GM19240 (cell line): Measurements from ENCODE around the gene METTL17.
"Not testable (repeated sequence)": the region's sequence is repeated elsewhere in the genome, so short reads cannot be mapped to it uniquely, and the experiment has no call there.

Experiments used
- DNase-seq: peaks from one replicate; pipeline ENCODE4 v3.0.0; 2011; ENCODE audit warnings: low spot score; ENCODE audit not compliant: insufficient read length

The METTL17 gene

GRCh38 chr14:20996521-20996920 lies 6.7 kb downstream of the METTL17 start:
- DNase-seq, result no peak

GRCh38 chr14:20997115-20997514 lies 7.3 kb downstream of the METTL17 start:
- no peak for DNase-seq

DNA sequence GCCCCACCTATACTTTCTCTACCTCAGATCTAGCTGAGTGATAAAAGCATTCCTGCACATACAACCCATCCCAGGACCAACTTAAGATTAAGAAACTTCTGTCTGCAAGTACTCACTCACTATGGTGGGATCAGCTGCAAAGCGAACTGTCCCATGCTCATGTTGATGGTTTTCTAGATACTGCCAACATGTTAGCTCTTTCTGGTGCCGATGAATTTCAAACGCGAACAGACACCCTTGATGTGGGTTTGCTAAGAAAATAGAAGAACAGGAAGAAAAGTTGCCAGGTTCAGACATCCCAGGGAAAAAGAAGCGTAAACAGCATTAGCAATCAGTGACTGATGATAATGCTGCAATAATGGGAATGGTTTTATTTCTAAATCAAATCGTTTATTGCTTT lies 7.8 kb downstream of the METTL17 start:
- no peak for DNase-seq

- no peak for DNase-seq
Measured at GRCh38 chr14:20998139-20998538, 8.4 kb downstream of the METTL17 start.

- no peak for DNase-seq
Measured at GRCh38 chr14:20998674-20999366, 9.0 kb downstream of the METTL17 start, which contains the start of gene SLC39A2. TSS of gene SLC39A2 (plus strand) at chr14:20999293. CDS start at chr14:20999447, 154 bp downstream.

- no peak for DNase-seq
Measured at GRCh38 chr14:20999591-20999990, 9.8 kb downstream of the METTL17 start.

DNA sequence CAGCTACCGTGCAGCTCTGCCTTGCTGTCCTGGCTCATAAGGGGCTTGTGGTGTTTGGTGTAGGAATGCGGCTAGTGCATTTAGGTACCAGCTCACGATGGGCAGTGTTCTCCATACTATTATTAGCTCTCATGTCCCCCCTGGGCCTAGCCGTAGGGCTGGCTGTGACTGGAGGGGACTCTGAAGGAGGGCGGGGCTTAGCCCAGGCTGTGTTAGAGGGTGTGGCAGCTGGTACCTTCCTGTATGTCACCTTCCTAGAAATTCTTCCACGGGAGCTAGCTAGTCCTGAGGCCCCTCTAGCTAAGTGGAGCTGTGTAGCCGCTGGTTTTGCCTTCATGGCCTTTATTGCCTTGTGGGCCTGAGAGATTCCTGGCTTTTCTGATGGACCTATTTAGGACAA lies 11.4 kb downstream of the METTL17 start:
- DNase-seq, result no peak

DNA sequence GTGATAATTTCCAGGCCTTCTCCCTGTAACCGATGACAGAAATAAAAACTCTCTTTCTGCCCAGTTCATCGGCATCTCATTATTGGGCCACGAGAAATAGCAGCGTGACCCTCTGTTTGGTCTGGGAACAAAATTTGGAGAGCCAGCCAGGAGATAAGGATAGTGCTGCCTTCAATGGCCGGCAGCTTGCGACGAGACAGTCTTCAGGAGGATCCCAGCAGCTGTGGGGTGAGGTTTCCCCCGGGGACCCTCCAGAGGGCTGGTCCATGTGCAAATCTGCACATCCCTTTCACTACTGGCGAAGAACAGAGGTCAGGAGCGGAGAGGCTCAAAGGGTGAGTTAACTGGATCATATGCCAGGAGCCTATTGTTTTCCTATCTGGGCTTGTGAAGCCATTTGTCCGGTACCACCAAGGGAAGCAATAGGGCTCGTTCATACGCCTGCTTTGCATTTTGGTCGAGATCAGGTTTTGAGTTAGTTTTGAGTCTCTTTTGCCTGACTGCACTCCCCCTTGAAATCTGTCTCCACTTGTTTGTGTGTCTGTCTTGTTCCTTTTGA lies 14.1 kb downstream of the METTL17 start:
- DNase-seq, result no peak

- DNase-seq, result not testable (repeated sequence)
Measured at GRCh38 chr14:21009721-21010120, 19.9 kb downstream of the METTL17 start.

DNA sequence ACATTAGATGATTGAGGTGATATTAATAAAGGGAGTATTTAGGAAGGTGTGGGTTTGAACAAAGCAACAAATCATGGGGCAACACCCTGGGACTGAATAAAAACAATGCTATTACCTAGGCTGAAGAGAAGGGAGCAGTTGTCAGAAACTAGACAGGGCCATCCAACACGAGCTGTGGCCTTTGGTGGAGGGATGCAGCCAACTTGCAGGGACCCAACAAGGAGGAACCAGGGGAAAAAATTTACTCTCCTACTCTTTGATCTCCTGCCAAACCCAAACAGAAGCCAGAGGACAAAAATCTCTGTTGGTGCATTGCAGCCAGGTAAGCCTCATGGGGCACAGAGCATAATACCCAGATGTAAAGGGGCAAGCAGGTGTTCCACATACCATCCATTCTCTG lies 21.4 kb downstream of the METTL17 start:
- DNase-seq, result no peak

DNA sequence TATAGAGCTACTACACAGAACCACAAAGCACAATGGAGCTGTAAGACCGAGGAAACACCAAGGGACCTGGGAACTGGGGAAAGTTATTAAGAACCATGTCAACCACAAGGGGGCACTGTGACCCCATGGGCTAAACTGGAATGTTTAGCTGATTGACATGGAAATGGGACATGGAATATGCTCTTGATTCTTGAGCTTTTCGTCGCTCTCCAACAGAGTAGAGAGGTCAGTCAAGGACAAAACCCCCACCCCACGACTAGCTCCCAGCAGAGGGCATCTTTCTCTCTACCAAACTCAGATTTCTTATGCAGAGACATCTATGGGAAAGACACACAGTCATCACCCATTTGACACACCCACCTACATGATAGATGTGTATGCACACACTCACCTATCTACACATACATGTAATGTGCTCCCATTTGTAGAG lies 25.0 kb downstream of the METTL17 start:
- peak; percentile 50 for DNase-seq

DNA sequence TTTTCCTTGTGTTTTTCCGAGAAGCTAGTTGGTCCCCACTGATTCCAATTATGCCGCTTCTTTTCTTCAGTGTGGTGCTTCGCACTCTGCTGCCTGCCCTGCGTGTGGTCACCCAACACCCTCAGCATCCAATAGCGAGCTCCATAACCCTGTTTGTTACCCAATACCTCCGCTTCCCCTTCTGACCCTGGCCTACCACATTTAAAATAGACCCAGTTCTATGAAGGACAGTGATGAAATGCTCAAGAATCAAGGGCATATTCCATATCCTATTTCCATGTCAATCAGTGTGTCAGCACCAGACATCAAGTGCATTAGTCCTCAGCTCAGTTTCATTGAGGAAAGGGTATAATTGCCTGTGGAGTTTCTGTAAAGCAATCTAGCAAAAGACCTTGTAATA lies 25.5 kb downstream of the METTL17 start:
- no peak for DNase-seq

DNA sequence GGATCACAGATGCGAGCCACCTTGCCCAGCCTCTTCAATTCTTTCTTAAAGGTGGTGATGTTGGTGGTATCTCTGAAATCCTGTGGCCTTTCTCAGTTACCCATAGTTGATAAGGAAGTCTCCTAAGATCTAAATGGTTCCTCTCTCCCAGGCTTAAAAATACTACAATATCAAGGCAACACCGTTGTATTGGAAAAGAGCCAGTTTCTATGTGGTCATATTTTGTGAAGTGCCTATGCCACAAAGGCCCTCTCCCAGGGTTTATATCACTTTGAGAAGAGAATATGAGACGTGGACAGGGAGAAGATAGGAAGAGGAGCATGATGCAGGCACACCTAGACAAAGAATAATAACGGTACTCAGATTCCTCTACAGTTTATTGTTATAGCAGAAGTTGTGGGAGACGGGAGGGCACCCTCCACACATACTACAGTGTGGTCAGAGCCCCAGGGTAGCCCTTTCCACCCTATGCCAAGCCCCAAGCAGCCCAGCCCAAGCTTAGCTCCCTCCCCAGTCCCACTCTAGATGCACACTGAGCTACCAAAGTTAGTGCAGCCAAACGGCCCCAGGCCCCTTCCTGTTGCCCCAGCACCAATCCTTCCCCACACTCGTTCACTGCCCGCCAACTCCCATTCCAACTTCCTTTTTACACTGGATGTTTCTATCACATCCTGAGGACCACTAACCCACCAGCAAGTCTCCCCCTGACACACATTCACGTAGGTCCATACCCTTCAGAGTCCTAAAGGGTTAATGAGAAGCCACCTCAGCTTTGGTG lies 26.8 kb downstream of the METTL17 start:
- no peak for DNase-seq

DNA sequence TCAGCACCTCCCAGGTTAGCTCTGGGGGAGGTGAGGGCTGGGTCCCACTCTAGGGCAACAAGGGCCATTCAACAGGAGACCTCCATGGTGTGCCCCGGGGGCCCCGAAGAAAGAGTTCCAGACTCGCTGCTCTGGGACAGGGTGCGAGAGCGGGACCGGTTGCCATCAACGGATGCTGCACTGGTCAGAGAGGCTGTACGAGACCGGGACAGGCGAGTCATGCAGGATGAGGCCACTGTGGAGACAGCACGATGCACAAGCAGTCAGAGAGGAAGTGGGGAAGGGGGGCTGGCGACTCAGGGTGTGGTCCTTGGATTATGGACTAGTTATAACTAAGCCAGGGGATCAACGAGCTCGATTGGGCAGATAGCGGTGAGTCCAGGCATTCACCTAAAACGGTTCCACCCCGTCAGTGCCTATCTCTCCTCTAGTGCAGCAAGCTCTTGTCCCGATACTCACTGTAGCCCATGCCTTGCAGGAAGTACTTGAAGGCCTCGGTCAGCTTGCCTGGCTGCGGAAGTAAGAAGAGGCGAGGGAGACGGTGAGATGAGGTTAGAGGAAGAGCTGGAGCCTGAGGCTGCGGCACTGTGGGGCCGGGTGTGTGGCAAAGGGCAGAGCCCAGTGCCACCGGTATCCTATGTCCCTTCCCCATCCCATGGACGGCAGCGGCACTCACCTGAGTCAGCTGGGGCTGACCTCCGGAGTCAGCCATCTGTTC lies 27.9 kb downstream of the METTL17 start:
- no peak for DNase-seq

DNA sequence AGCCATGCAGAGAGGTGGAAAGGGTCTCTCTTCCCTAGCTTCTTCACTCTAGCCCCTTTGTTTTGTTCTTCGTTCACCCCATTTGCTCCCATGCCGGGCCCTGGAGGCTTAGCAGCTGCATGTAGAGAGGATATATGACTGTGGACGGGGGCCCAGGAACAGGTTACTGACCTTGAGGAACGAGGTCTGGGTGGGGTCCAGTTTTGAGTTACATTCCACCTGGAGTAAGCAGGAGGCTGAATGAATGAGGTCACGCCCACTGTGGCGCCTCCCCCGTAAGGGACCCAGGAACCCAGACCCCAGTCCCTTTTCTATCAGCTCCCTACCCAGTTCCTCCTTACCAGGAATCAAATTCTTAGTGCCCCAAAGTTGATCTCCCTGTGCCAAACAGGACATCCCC lies 28.5 kb downstream of the METTL17 start:
- no peak for DNase-seq

DNA sequence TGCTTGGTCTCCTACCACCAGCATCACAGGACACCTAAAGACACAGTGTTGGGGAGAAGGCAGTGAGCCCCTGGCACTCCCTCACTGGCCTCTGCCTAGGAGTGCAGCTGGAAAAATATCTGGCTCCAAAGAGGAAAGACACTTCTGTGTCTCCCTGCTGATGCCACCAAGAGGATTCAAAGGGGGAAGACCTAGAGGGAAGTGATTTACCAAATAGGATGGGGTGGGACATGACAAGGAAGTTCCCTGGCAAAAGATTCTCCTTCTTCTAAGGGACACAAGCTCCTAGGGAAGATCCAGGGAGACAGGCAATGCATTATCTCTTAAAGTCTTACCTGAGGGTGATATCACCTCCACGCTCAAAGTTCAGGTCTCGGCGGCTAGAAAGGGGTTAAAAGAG lies 29.0 kb downstream of the METTL17 start:
- no peak for DNase-seq

GRCh38 chr14:21019366-21019765 lies 29.6 kb downstream of the METTL17 start:
- DNase-seq, result no peak

GRCh38 chr14:21020977-21021545 lies 31.3 kb downstream of the METTL17 start:
- no peak for DNase-seq

DNA sequence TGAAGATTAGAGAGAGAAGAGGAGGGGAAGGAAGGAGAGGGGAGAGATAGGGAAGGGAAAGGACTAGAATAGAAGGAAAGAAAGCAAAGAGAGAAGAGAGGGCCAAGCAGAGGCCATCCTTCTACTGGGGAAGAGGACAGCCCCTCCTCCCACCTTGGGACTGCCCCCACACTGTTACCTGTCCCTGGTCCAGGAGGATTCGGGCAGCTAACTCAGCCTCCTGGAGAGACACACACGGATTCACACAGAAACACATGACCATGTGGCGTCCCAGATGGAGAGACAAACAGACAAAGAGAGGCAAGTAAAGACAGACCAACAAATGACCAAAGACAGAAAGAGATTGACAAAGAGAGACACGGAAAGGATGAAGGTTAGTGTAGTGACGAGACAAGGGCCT lies 32.9 kb downstream of the METTL17 start:
- no peak for DNase-seq

- DNase-seq, result no peak
Measured at GRCh38 chr14:21023174-21023573, 33.4 kb downstream of the METTL17 start.

GRCh38 chr14:21023817-21024584 lies 34.2 kb downstream of the METTL17 start:
- DNase-seq, result no peak
